GM23338 (cell line): ENCODE results near the gene TCP10L. TPM values are rescaled to one million over a fixed set of nuclear protein-coding genes. Genes with fewer than 3 reads are reported as not detected.

Experiments used
- ATAC-seq: fragments of 200-7000 bp; cut with Tn5 transposase; 3 replicates; pipeline ENCODE4 v1.9.1; 2020
- DNase-seq: peaks from one replicate; pipeline ENCODE4 v3.0.0-alpha.2; 2015; ENCODE audit warnings: low spot score
- H2AFZ ChIP-seq: fragments of 200-600 bp; sonication (generic); 2 replicates; pipeline ENCODE4 v1.8.0; 2016; ENCODE audit warnings: antibody characterized with exemption, mild to moderate bottlenecking, moderate library complexity
- H3F3A ChIP-seq: fragments of 200-600 bp; sonication (generic); replicated peaks from 2 replicates; pipeline ENCODE4 v1.8.0; 2017; ENCODE audit warnings: antibody characterized with exemption, mixed run types, low read depth
- H3K27ac ChIP-seq: fragments of 200-600 bp; sonication (generic); 2 replicates; pipeline ENCODE4 v1.6.1; 2016; ENCODE audit warnings: low read depth
- H3K27me3 ChIP-seq: fragments of 200-600 bp; sonication (generic); 2 replicates; pipeline ENCODE4 v1.8.0; 2016; ENCODE audit warnings: mild to moderate bottlenecking, mixed run types, moderate library complexity; ENCODE audit not compliant: insufficient read depth
- H3K36me3 ChIP-seq: fragments of 200-600 bp; sonication (generic); 2 replicates; pipeline ENCODE4 v1.8.0; 2016; ENCODE audit warnings: mild to moderate bottlenecking; ENCODE audit not compliant: insufficient read depth
- H3K4me1 ChIP-seq: fragments of 200-600 bp; sonication (generic); 2 replicates; pipeline ENCODE4 v1.8.0; 2016; ENCODE audit warnings: mild to moderate bottlenecking, moderate library complexity; ENCODE audit not compliant: insufficient read depth
- H3K4me2 ChIP-seq: fragments of 200-600 bp; sonication (generic); 2 replicates; pipeline ENCODE4 v1.7.1; 2017; ENCODE audit warnings: mixed run types
- H3K4me3 ChIP-seq: fragments of 200-600 bp; sonication (generic); 2 replicates; pipeline ENCODE4 v1.6.1; 2016; ENCODE audit warnings: mixed run types
- H3K79me2 ChIP-seq: fragments of 200-600 bp; sonication (generic); replicated peaks from 2 replicates; pipeline ENCODE4 v1.8.0; 2017; ENCODE audit warnings: mild to moderate bottlenecking; ENCODE audit not compliant: insufficient read depth
- H3K9me2 ChIP-seq: fragments of 200-600 bp; sonication (generic); 2 replicates; pipeline ENCODE4 v1.8.0; 2017; ENCODE audit not compliant: insufficient read depth
- H4K20me1 ChIP-seq: fragments of 200-600 bp; sonication (generic); replicated peaks from 2 replicates; pipeline ENCODE4 v1.8.0; 2017; ENCODE audit warnings: mild to moderate bottlenecking; ENCODE audit not compliant: insufficient read depth
- H3K27ac Mint-ChIP-seq: 2 replicates; pipeline ENCODE4 v1.8.0; 2020; ENCODE audit warnings: inconsistent platforms, mild to moderate bottlenecking, moderate library complexity, mixed read lengths
- H3K27me3 Mint-ChIP-seq: 3 replicates; pipeline ENCODE4 v1.8.0; 2022; ENCODE audit warnings: low read depth, mild to moderate bottlenecking, moderate library complexity, mixed read lengths, inconsistent platforms; ENCODE audit not compliant: insufficient read depth, poor library complexity
- H3K36me3 Mint-ChIP-seq: 3 replicates; pipeline ENCODE4 v1.8.0; 2021; ENCODE audit warnings: low read depth, mild to moderate bottlenecking, inconsistent platforms, moderate library complexity, mixed read lengths
- H3K4me1 Mint-ChIP-seq: 3 replicates; pipeline ENCODE4 v1.8.0; 2020; ENCODE audit warnings: mild to moderate bottlenecking, inconsistent platforms, mixed read lengths
- H3K4me3 Mint-ChIP-seq: 3 replicates; pipeline ENCODE4 v1.8.0; 2021; ENCODE audit warnings: moderate library complexity, mild to moderate bottlenecking, inconsistent platforms, mixed read lengths
- H3K9me3 Mint-ChIP-seq: 3 replicates; pipeline ENCODE4 v1.8.0; 2020; ENCODE audit warnings: moderate library complexity, mild to moderate bottlenecking, inconsistent platforms, mixed read lengths
- CREB1 ChIP-seq: fragments of 250-450 bp; sonication (Bioruptor Pico); IDR thresholded peaks from 2 replicates; pipeline ENCODE4 v1.5.0; 2020; ENCODE audit warnings: low read depth, mild to moderate bottlenecking, moderate library complexity
- CTCF ChIP-seq, 2 experiments: fragments of 200-600 bp in 1 of 2; sonication (generic) in 1 of 2; conservative IDR thresholded peaks; 2 replicates each; pipeline versions ENCODE4 v1.5.1 to v1.6.1; 2016 to 2017; ENCODE audit warnings: antibody characterized with exemption in 2 of 2, low read depth in 2 of 2, mild to moderate bottlenecking in 2 of 2, moderate library complexity in 1 of 2
- EZH2 ChIP-seq: fragments of 200-600 bp; sonication (generic); IDR thresholded peaks from one replicate; pipeline ENCODE4 v1.8.0; 2017; ENCODE audit warnings: antibody characterized with exemption, mild to moderate bottlenecking, low read depth; ENCODE audit not compliant: unreplicated experiment
- POLR2AphosphoS5 ChIP-seq: IDR thresholded peaks from 2 replicates; pipeline ENCODE4 v1.6.1; 2016; ENCODE audit warnings: antibody characterized with exemption, low read depth
- REST ChIP-seq: IDR thresholded peaks from one replicate; pipeline ENCODE4 v1.6.1; 2018; ENCODE audit warnings: antibody characterized with exemption; ENCODE audit not compliant: unreplicated experiment
- ZNF462 ChIP-seq: fragments of 250-450 bp; sonication (Bioruptor Pico); IDR thresholded peaks from 2 replicates; pipeline ENCODE4 v1.5.0; 2020; ENCODE audit warnings: mild to moderate bottlenecking, moderate library complexity
- polyA plus RNA-seq: library from polyadenylated mRNA; unstranded; fragments of >200 nt; fragmentation: Nextera tagmentation; extraction: Ambion mirVana; gene quantifications from 2 replicates; pipeline ENCODE4 v1.2.1, GENCODE V29; 2016
- total RNA-seq: library from RNA; depleted of rRNA; stranded (reverse); fragments of >200 nt; shearing (Covaris generic); gene quantifications from 2 replicates; pipeline ENCODE4 v1.2.3, GENCODE V29; 2014

Gene TCP10L
- total and polyA plus RNA-seq, 2 experiments from 2014 or later = 0.10 to 0.65 TPM

- TF ChIP-seq ZNF462 (CRISPR knock-in tag) (no peak), CTCF (conservative IDR thresholded peaks at IDR 0.05; ENCODE audit: low read depth in 2 of 2) (peak; percentile 86 to 89), POLR2AphosphoS5 (peak; percentile 39; the same call in 1 of the 2 replicates), EZH2 (no peak), REST (no peak), CREB1 (peak; percentile 44; the same call in 1 of the 2 replicates)
- ATAC-seq = peak; percentile 95
Measured at GRCh38 chr21:32569261-32570230, 15.8 kb downstream of the TCP10L start.

More at GRCh38 chr21:32569261-32570230, 15.8 kb downstream of the TCP10L start:
- H4K20me1 ChIP-seq = no peaks in the 10 kb centered on the region
- peaks cover 28% of the 10 kb centered on the region for H3K9me3 Mint-ChIP-seq
- peak overlapping the region; percentile 99 for H3K4me2 ChIP-seq
- H3K27ac Mint-ChIP-seq = no peak overlapping the region; the same call in 1 of the 2 replicates
- no peaks in the 10 kb centered on the region for H3K36me3 ChIP-seq
- H3K27me3 Mint-ChIP-seq = peaks cover 11% of the 10 kb centered on the region
- peaks cover 22% of the 10 kb centered on the region for H3K4me1 Mint-ChIP-seq
- no peaks in the 10 kb centered on the region for H3K9me2 ChIP-seq
- DNase-seq = peak; percentile 96
- no peaks in the 10 kb centered on the region for H3K27me3 ChIP-seq
- no peaks in the 10 kb centered on the region for H3F3A ChIP-seq
- H3K27ac ChIP-seq = peak overlapping the region; percentile 83; the same call in 1 of the 2 replicates
- H3K79me2 ChIP-seq = no peaks in the 10 kb centered on the region
- peak overlapping the region; percentile 100 for H2AFZ ChIP-seq
- peak overlapping the region; percentile 78 for H3K4me3 Mint-ChIP-seq
- H3K4me3 ChIP-seq = peak overlapping the region; percentile 88
- H3K36me3 Mint-ChIP-seq = peaks cover 34% of the 10 kb centered on the region
- peaks cover 14% of the 10 kb centered on the region for H3K4me1 ChIP-seq
